ENCODE results near the gene BICD1.

Gene BICD1

DNA sequence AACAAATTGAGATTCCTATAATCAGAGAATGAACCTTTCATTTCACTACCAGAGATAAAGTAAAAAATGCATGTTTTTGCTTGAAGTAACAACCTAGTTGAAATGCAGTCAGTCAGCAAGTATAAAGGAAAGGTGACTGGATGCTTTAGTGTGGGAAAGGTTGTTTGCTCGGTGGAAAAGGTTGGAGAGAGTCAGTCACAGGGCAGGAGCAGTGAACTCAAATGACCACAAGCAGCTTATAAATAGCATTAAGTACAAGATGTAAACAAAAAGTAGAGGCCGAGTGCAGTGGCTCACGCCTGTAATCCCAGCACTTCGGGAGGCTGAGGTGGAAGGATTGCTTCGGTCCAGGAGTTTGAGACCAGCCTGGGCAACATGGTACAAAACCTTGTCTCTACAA lies 194.6 kb downstream of the BICD1 start:
- TF ChIP-seq, protein P1, sequence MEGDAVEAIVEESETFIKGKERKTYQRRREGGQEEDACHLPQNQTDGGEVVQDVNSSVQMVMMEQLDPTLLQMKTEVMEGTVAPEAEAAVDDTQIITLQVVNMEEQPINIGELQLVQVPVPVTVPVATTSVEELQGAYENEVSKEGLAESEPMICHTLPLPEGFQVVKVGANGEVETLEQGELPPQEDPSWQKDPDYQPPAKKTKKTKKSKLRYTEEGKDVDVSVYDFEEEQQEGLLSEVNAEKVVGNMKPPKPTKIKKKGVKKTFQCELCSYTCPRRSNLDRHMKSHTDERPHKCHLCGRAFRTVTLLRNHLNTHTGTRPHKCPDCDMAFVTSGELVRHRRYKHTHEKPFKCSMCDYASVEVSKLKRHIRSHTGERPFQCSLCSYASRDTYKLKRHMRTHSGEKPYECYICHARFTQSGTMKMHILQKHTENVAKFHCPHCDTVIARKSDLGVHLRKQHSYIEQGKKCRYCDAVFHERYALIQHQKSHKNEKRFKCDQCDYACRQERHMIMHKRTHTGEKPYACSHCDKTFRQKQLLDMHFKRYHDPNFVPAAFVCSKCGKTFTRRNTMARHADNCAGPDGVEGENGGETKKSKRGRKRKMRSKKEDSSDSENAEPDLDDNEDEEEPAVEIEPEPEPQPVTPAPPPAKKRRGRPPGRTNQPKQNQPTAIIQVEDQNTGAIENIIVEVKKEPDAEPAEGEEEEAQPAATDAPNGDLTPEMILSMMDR (conservative IDR thresholded peaks at IDR 0.05) = no peak
- no peak for TF ChIP-seq ZFX (IDR thresholded peaks at IDR 0.05)
- peak overlapping the region; percentile 26 for H3K27ac ChIP-seq

DNA sequence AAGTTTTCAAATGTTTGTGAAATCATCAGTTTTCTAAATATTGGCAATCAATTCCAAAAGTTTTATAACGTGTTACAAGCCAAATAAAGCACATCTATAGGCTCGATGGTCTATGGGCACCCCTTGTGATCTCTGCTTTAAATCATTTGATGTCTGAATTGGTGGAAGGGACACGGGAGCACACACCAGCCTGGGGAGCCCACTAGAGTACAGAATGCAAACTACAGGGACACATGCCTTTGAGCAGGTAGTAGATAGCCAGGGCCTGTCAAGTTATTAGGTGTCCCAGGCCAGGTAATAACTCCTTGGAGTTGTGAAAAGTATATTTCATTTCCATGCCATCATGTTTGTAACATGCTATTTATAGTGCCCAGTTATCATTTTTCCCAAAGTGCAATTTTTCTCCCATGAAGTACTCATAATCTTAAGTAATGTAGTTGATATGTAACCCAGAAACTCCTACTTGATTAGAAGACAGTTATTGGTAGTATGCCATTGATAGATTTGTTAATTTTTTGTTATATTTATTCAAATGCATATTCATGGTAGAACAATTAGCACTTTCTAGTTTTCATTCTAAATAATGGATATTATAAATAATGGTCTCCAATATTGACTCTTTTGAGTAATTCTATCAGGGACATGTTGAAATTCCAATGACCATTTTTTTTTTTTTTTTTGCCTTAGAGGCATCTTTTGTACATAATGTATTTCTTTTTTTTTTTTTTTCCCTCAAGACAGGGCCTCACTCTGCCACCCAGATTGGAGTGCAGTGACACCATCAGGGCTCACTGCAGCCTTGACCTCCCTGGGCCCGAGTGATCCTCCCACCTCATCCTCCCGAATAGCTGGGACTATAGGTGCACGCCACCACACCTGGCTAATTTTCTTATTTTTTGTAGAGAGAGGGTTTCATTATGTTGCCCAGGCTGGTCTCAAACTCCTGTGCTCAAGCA lies 195.8 kb downstream of the BICD1 start:
- H3K27ac ChIP-seq = no peak overlapping the region; the same call in 1 of the 2 replicates
- TF ChIP-seq ZFX (IDR thresholded peaks at IDR 0.05) = no peak
- TF ChIP-seq, protein P1 (conservative IDR thresholded peaks at IDR 0.05) = peak; percentile 74

DNA sequence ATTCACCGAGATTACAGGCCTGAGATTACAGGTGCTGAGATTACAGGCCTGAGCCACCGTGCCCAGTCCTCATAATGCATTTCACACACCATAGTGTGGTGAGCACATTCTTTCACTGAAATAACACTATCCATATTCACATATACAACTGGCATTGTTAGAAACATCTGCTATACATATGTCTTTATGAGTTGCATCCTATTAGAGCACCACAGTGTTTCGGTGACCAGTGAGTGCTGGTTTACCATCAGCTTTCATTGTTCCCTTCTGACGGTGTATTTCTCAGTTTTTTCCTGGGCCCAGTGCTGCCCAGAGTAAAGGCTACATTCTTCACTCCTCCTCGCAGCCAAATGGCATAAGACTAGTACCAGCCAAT lies 196.5 kb downstream of the BICD1 start:
- H3K27ac ChIP-seq = no peak overlapping the region; the same call in 1 of the 2 replicates

DNA sequence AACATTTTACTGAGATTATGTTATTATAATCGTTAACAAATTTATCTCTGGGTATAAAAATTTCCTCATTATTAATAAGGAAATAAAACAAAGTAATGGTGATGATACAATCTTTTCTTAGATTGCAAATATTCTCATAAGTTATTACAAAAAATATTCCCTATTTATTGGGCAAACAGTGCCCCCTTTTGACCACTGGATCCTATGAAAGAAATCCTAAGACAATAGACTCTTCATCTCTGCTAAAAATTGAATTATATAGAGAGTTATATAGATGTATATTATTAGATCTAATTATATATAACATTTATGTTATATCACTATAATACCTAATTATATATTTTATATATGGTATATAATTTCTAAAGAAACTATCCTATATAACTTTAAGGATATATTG lies 198.5 kb downstream of the BICD1 start:
- TF ChIP-seq, protein P1 (conservative IDR thresholded peaks at IDR 0.05) = peak; percentile 75
- no peak for TF ChIP-seq ZFX (IDR thresholded peaks at IDR 0.05)
- no peak overlapping the region for H3K27ac ChIP-seq

More for the DNA sequence above, 196.5 kb downstream of the BICD1 start:
- no peak for TF ChIP-seq ZFX (IDR thresholded peaks at IDR 0.05)
- TF ChIP-seq, protein P1 (conservative IDR thresholded peaks at IDR 0.05) = no peak

DNA sequence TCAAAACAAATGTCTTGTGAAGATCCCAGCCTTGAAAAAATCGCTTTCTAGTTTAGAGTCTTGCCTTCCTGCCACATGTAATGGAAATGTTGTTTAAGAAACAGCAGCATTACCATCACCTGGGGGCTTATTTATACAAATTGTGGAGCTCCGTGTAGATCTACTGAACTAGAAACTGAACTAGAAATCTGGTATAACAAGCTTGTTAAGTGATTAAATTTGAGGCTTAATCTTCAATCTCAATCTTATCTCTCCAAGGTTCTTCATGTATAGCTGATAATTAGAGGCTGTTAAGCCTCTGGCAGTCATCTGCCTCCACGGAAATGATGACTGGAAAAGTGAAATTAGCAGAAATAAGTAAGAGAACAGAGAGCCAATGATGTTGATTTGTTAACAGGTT lies 200.7 kb downstream of the BICD1 start:
- TF ChIP-seq, protein P1 (conservative IDR thresholded peaks at IDR 0.05) = no peak
- no peak for TF ChIP-seq ZFX (IDR thresholded peaks at IDR 0.05)
- no peak overlapping the region for H3K27ac ChIP-seq

DNA sequence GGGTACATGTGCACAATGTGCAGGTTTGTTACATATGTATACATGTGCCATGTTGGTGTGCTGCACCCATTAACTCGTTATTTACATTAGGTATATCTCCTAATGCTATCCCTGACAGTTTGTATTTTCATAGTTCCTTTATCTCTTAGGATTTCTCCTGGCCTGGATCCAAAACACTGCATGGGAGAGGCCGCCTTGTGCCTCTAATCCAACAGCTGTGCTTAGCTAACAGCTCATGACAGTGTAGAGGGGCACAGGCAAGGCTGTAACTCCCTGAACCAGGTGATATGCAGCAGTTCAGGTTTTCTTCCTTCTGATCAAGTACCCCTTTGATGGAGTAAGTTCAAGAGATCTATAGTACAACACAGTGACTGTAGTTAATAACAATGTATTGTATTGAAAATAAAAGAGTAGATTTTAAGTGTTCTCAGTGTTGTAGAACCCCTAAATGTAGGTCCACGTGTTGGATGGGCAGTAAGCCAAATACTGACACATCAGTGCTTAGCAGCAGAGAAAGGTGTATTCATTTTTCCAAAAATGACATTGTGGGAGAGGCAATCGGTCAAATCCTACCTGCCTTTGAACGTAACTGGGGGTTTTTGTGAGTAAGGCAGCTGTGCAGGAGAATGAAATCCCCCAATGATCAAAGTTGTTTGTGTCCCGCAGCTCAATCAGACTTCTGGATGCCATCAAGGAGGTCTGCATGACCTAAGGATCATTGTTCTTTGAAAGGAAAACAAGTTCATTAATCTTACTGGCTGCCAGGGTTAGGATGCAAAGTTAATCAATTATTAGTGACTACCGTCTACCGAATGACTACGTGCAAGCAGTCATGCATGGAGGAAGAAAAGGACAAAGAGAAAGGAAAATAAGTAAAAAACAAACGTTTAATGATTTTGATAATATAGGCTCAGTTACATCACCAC lies 203.4 kb downstream of the BICD1 start:
- no peak overlapping the region for H3K27ac ChIP-seq
- no peak for TF ChIP-seq ZFX (IDR thresholded peaks at IDR 0.05)
- TF ChIP-seq, protein P1 (conservative IDR thresholded peaks at IDR 0.05) = no peak
